ENCODE results near the gene MLX. TPM values are rescaled to one million over a fixed set of nuclear protein-coding genes. Genes with fewer than 3 reads are reported as not detected.

MLX gene
- total and polyA plus RNA-seq, 2 experiments from 2014 or later: 30.8 to 37.0 TPM

Other genes with a start within 250 kb of the MLX start
- 79.4 and 84.1 TPM in 2 replicates for gene STAT3, start 178.7 kb upstream of the MLX start, total RNA-seq (2014; rRNA removed; shearing (Covaris generic))
- 112 and 115 TPM in 2 replicates for gene STAT3, start 178.7 kb upstream of the MLX start, polyA plus RNA-seq (2016; fragmentation: Nextera tagmentation; extraction: Ambion mirVana)
- gene CAVIN1, start 143.8 kb upstream of the MLX start, total RNA-seq (2014; rRNA removed; shearing (Covaris generic)): 1,074 and 1,102 TPM in 2 replicates
- 666 and 686 TPM in 2 replicates for gene CAVIN1, start 143.8 kb upstream of the MLX start, polyA plus RNA-seq (2016; fragmentation: Nextera tagmentation; extraction: Ambion mirVana)
- gene ATP6V0A1, start 108.2 kb upstream of the MLX start, total RNA-seq (2014; rRNA removed; shearing (Covaris generic)): 15.3 and 16.3 TPM in 2 replicates
- 21.6 and 26.0 TPM in 2 replicates for gene ATP6V0A1, start 108.2 kb upstream of the MLX start, polyA plus RNA-seq (2016; fragmentation: Nextera tagmentation; extraction: Ambion mirVana)
- gene NAGLU, start 30.9 kb upstream of the MLX start, total RNA-seq (2014; rRNA removed; shearing (Covaris generic)): 68.1 and 83.1 TPM in 2 replicates
- gene NAGLU, start 30.9 kb upstream of the MLX start, polyA plus RNA-seq (2016; fragmentation: Nextera tagmentation; extraction: Ambion mirVana): 36.8 and 39.4 TPM in 2 replicates
- 0.76 and 2.3 TPM in 2 replicates for gene HSD17B1, start 14.2 kb upstream of the MLX start, total RNA-seq (2014; rRNA removed; shearing (Covaris generic))
- 2.6 and 3.0 TPM in 2 replicates for gene HSD17B1, start 14.2 kb upstream of the MLX start, polyA plus RNA-seq (2016; fragmentation: Nextera tagmentation; extraction: Ambion mirVana)
- gene COASY, start 5.0 kb upstream of the MLX start, total RNA-seq (2014; rRNA removed; shearing (Covaris generic)): 19.2 and 22.7 TPM in 2 replicates
- gene COASY, start 5.0 kb upstream of the MLX start, polyA plus RNA-seq (2016; fragmentation: Nextera tagmentation; extraction: Ambion mirVana): 50.1 and 56.9 TPM in 2 replicates
- 8.2 and 8.9 TPM in 2 replicates for gene PSMC3IP, start 10.6 kb downstream of the MLX start, total RNA-seq (2014; rRNA removed; shearing (Covaris generic))
- 11.1 and 12.0 TPM in 2 replicates for gene PSMC3IP, start 10.6 kb downstream of the MLX start, polyA plus RNA-seq (2016; fragmentation: Nextera tagmentation; extraction: Ambion mirVana)
- 54.8 and 66.7 TPM in 2 replicates for gene RETREG3, start 42.3 kb downstream of the MLX start, total RNA-seq (2014; rRNA removed; shearing (Covaris generic))
- gene RETREG3, start 42.3 kb downstream of the MLX start, polyA plus RNA-seq (2016; fragmentation: Nextera tagmentation; extraction: Ambion mirVana): 36.3 and 38.0 TPM in 2 replicates
- 42.5 and 53.0 TPM in 2 replicates for gene TUBG1, start 42.6 kb downstream of the MLX start, total RNA-seq (2014; rRNA removed; shearing (Covaris generic))
- 91.4 and 95.3 TPM in 2 replicates for gene TUBG1, start 42.6 kb downstream of the MLX start, polyA plus RNA-seq (2016; fragmentation: Nextera tagmentation; extraction: Ambion mirVana)
- 12.1 and 14.4 TPM in 2 replicates for gene TUBG2, start 92.2 kb downstream of the MLX start, total RNA-seq (2014; rRNA removed; shearing (Covaris generic))
- 29.8 and 30.9 TPM in 2 replicates for gene TUBG2, start 92.2 kb downstream of the MLX start, polyA plus RNA-seq (2016; fragmentation: Nextera tagmentation; extraction: Ambion mirVana)
- 19.0 and 32.2 TPM in 2 replicates for gene PLEKHH3, start 109.9 kb downstream of the MLX start, total RNA-seq (2014; rRNA removed; shearing (Covaris generic))
- gene PLEKHH3, start 109.9 kb downstream of the MLX start, polyA plus RNA-seq (2016; fragmentation: Nextera tagmentation; extraction: Ambion mirVana): 6.4 and 7.5 TPM in 2 replicates
- 1.1 and 3.5 TPM in 2 replicates for gene CCR10, start 114.7 kb downstream of the MLX start, total RNA-seq (2014; rRNA removed; shearing (Covaris generic))
- 1.6 and 2.5 TPM in 2 replicates for gene CCR10, start 114.7 kb downstream of the MLX start, polyA plus RNA-seq (2016; fragmentation: Nextera tagmentation; extraction: Ambion mirVana)
- 23.3 and 24.5 TPM in 2 replicates for gene CNTNAP1, start 115.4 kb downstream of the MLX start, total RNA-seq (2014; rRNA removed; shearing (Covaris generic))
- gene CNTNAP1, start 115.4 kb downstream of the MLX start, polyA plus RNA-seq (2016; fragmentation: Nextera tagmentation; extraction: Ambion mirVana): 3.2 and 3.6 TPM in 2 replicates
- gene EZH1, start 177.9 kb downstream of the MLX start, total RNA-seq (2014; rRNA removed; shearing (Covaris generic)): 22.4 and 22.5 TPM in 2 replicates
- gene EZH1, start 177.9 kb downstream of the MLX start, polyA plus RNA-seq (2016; fragmentation: Nextera tagmentation; extraction: Ambion mirVana): 19.9 and 22.8 TPM in 2 replicates
- 3.7 TPM in 1 of 2 replicates, not detected in the other for gene RAMP2, start 194.1 kb downstream of the MLX start, total RNA-seq (2014; rRNA removed; shearing (Covaris generic))
- gene RAMP2, start 194.1 kb downstream of the MLX start, polyA plus RNA-seq (2016; fragmentation: Nextera tagmentation; extraction: Ambion mirVana): 2.3 and 2.4 TPM in 2 replicates
- gene VPS25, start 206.3 kb downstream of the MLX start, total RNA-seq (2014; rRNA removed; shearing (Covaris generic)): 93.0 and 96.0 TPM in 2 replicates
- gene VPS25, start 206.3 kb downstream of the MLX start, polyA plus RNA-seq (2016; fragmentation: Nextera tagmentation; extraction: Ambion mirVana): 103 TPM in 2 replicates
- 3.0 and 3.4 TPM in 2 replicates for gene WNK4, start 213.5 kb downstream of the MLX start, total RNA-seq (2014; rRNA removed; shearing (Covaris generic))
- gene WNK4, start 213.5 kb downstream of the MLX start, polyA plus RNA-seq (2016; fragmentation: Nextera tagmentation; extraction: Ambion mirVana): 11.4 and 12.6 TPM in 2 replicates
- gene COA3, start 231.6 kb downstream of the MLX start, total RNA-seq (2014; rRNA removed; shearing (Covaris generic)): 39.1 and 48.0 TPM in 2 replicates
- gene COA3, start 231.6 kb downstream of the MLX start, polyA plus RNA-seq (2016; fragmentation: Nextera tagmentation; extraction: Ambion mirVana): 125 TPM in 2 replicates
- not detected in 2 replicates for gene CNTD1, start 231.8 kb downstream of the MLX start, total RNA-seq (2014; rRNA removed; shearing (Covaris generic))
- 0.14 and 0.71 TPM in 2 replicates for gene CNTD1, start 231.8 kb downstream of the MLX start, polyA plus RNA-seq (2016; fragmentation: Nextera tagmentation; extraction: Ambion mirVana)